Fibroblast of lung (primary cell): ENCODE data around the gene ATP6V0E2. TPM values are rescaled to one million over a fixed set of nuclear protein-coding genes. Genes with fewer than 3 reads are reported as not detected.

ENCODE experiments used
- DNase-seq, 2 donors: peaks; one replicate each; pipeline versions ENCODE4 v3.0.0 to v3.0.0-alpha.2; 2010; ENCODE audit warnings: low read depth in 2 of 2
- H2AFZ ChIP-seq: 2 replicates; pipeline ENCODE4 v1.5.1; 2012; ENCODE audit warnings: low read length, control low read depth, inconsistent platforms
- H3K27ac ChIP-seq: 2 replicates; pipeline ENCODE4 v1.5.1; 2011; ENCODE audit warnings: low read length, control low read depth; ENCODE audit not compliant: insufficient read depth
- H3K27me3 ChIP-seq: 2 replicates; pipeline ENCODE4 v1.5.1; 2011; ENCODE audit warnings: mild to moderate bottlenecking, low read length; ENCODE audit not compliant: control insufficient read depth, insufficient read depth
- H3K36me3 ChIP-seq: 2 replicates; pipeline ENCODE4 v1.5.1; 2011; ENCODE audit warnings: low read length; ENCODE audit not compliant: control insufficient read depth, insufficient read depth
- H3K4me1 ChIP-seq: 2 replicates; pipeline ENCODE4 v1.5.1; 2011; ENCODE audit warnings: low read length; ENCODE audit not compliant: control insufficient read depth, insufficient read depth; ENCODE audit errors: extremely low read depth
- H3K4me2 ChIP-seq: 2 replicates; pipeline ENCODE4 v1.5.1; 2011; ENCODE audit warnings: low read length, control low read depth; ENCODE audit not compliant: insufficient read depth; ENCODE audit errors: extremely low read depth
- H3K4me3 ChIP-seq, 4 experiments: fragments of 200-600 bp in 1 of 4; sonication (generic) in 1 of 4; replicated peaks in 1 of 4; 2 replicates each; pipeline ENCODE4 v1.5.1; 2011 to 2016; ENCODE audit warnings: low read length in 4 of 4, low read depth in 3 of 4, mild to moderate bottlenecking in 3 of 4, control low read depth in 2 of 4, inconsistent platforms in 1 of 4, mixed read lengths in 1 of 4; ENCODE audit not compliant: insufficient read depth in 1 of 4; ENCODE audit errors: control extremely low read depth in 1 of 4
- H3K79me2 ChIP-seq: 2 replicates; pipeline ENCODE4 v1.5.1; 2012; ENCODE audit warnings: mild to moderate bottlenecking, low read length, inconsistent platforms; ENCODE audit not compliant: control insufficient read depth, insufficient read depth
- H3K9ac ChIP-seq: 2 replicates; pipeline ENCODE4 v1.5.1; 2011; ENCODE audit warnings: mild to moderate bottlenecking, low read length, control low read depth; ENCODE audit not compliant: insufficient read depth
- H3K9me3 ChIP-seq: 2 replicates; pipeline ENCODE4 v1.5.1; 2012; ENCODE audit warnings: low read depth, low read length; ENCODE audit not compliant: control insufficient read depth, insufficient read depth
- H4K20me1 ChIP-seq: 2 replicates; pipeline ENCODE4 v1.5.1; 2011; ENCODE audit warnings: low read length; ENCODE audit not compliant: control insufficient read depth, insufficient read depth; ENCODE audit errors: extremely low read depth
- EZH2 ChIP-seq: IDR thresholded peaks from 2 replicates; pipeline ENCODE4 v1.5.1; 2012; ENCODE audit warnings: low read length, control low read depth, mild to moderate bottlenecking; ENCODE audit errors: missing control alignments
- polyA plus RNA-seq, 2 donors: library from polyadenylated mRNA; depleted of rRNA in 1 of 2; stranded (reverse) in 1 of 2; unstranded in 1 of 2; fragments of >200 nt; gene quantifications; 2 replicates each; pipeline ENCODE4 v1.2.1, GENCODE V29; 2011 to 2012; ENCODE audit warnings: missing spikeins in 1 of 2
- total RNA-seq: library from RNA; depleted of rRNA; stranded (reverse); fragments of >200 nt; gene quantifications from 2 replicates; pipeline ENCODE4 v1.2.1, GENCODE V29; 2014
- TF ChIP-seq, protein P1 (sequence below), 2 donors: IDR thresholded peaks in 1 of 2; conservative IDR thresholded peaks in 1 of 2; 1 replicate in 1 of 2; 2 replicates in 1 of 2; pipeline ENCODE4 v1.5.1; 2011 to 2012; ENCODE audit warnings: low read length in 2 of 2, control low read depth in 1 of 2, inconsistent platforms in 1 of 2, low read depth in 1 of 2, mild to moderate bottlenecking in 1 of 2

Gene ATP6V0E2
- total and polyA plus RNA-seq, 2 donors (not counting 1 experiment from before 2014, with no cell fraction given): 14.3 to 22.6 TPM

DNA sequence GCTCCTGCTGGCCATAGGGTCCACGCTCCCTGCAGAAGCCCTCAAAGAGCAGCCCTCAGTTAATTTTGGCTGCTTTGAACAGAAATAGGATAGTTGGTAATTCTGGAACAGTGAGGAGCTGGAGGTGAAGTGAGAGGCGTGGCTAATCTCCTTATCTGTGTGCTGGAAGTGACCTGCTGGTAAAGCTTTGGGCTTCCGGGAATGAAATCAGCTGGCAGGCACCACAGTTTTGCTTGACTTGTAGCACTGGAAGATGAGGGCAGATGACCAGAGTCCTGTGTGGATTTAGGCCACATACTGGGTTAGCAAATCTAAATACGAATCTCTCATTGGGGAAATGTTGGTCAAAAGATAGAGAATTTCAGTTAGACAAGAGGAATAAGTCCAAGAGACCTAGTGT is 10.2 kb downstream of the ATP6V0E2 start:
- H3K9ac ChIP-seq: no peak overlapping the region
- no peaks in the 10 kb centered on the region for H3K79me2 ChIP-seq
- no peak overlapping the region for H2AFZ ChIP-seq
- no peaks in the 10 kb centered on the region for H3K4me1 ChIP-seq
- DNase-seq: no peak
- no peaks in the 10 kb centered on the region for H4K20me1 ChIP-seq
- H3K9me3 ChIP-seq: no peaks in the 10 kb centered on the region
- no peak overlapping the region for H3K27ac ChIP-seq
- no peaks in the 10 kb centered on the region for H3K36me3 ChIP-seq
- no peak overlapping the region for H3K4me2 ChIP-seq
- no peaks in the 10 kb centered on the region for H3K27me3 ChIP-seq
- H3K4me3 ChIP-seq: no peak overlapping the region
- TF ChIP-seq, protein P1, sequence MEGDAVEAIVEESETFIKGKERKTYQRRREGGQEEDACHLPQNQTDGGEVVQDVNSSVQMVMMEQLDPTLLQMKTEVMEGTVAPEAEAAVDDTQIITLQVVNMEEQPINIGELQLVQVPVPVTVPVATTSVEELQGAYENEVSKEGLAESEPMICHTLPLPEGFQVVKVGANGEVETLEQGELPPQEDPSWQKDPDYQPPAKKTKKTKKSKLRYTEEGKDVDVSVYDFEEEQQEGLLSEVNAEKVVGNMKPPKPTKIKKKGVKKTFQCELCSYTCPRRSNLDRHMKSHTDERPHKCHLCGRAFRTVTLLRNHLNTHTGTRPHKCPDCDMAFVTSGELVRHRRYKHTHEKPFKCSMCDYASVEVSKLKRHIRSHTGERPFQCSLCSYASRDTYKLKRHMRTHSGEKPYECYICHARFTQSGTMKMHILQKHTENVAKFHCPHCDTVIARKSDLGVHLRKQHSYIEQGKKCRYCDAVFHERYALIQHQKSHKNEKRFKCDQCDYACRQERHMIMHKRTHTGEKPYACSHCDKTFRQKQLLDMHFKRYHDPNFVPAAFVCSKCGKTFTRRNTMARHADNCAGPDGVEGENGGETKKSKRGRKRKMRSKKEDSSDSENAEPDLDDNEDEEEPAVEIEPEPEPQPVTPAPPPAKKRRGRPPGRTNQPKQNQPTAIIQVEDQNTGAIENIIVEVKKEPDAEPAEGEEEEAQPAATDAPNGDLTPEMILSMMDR (conservative IDR thresholded peaks at IDR 0.05 in 1 of 2, IDR thresholded peaks at IDR 0.05 in 1 of 2; ENCODE audit: low read depth in 1 of 2, low read length in 2 of 2): no peak
- TF ChIP-seq EZH2: no peak

DNA sequence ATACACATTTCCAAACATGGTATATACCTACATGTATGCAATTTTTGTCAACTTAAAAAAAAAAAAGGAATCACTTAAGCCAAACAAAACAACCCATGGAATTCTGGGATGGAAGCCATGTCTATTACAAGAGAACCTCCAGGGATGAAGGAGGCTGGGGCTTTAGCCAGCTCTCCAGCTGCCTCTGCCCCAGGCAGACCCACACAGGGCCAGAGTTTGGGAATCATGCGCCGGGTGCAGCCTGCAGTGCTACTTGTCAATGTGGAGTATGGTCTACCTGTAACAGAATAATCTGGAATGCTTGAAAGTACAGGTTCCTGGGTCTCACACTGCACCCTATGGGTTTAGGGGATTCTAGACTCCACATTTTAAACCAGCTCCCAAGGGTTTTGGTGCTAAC is 10.8 kb downstream of the ATP6V0E2 start:
- TF ChIP-seq, protein P1 (conservative IDR thresholded peaks at IDR 0.05 in 1 of 2, IDR thresholded peaks at IDR 0.05 in 1 of 2; ENCODE audit: low read depth in 1 of 2, low read length in 2 of 2): no peak
- TF ChIP-seq EZH2: no peak
- Histone ChIP-seq H3K9ac (no peak overlapping the region), H4K20me1 (no peaks in the 10 kb centered on the region), H2AFZ (no peak overlapping the region), H3K4me3 (no peak overlapping the region), H3K36me3 (no peaks in the 10 kb centered on the region), H3K27ac (no peak overlapping the region), H3K4me1 (no peaks in the 10 kb centered on the region), H3K9me3 (no peaks in the 10 kb centered on the region), H3K79me2 (no peaks in the 10 kb centered on the region), H3K4me2 (no peak overlapping the region), H3K27me3 (no peaks in the 10 kb centered on the region)
- peak in 1 of 2 donors; percentile 28 for DNase-seq

DNA sequence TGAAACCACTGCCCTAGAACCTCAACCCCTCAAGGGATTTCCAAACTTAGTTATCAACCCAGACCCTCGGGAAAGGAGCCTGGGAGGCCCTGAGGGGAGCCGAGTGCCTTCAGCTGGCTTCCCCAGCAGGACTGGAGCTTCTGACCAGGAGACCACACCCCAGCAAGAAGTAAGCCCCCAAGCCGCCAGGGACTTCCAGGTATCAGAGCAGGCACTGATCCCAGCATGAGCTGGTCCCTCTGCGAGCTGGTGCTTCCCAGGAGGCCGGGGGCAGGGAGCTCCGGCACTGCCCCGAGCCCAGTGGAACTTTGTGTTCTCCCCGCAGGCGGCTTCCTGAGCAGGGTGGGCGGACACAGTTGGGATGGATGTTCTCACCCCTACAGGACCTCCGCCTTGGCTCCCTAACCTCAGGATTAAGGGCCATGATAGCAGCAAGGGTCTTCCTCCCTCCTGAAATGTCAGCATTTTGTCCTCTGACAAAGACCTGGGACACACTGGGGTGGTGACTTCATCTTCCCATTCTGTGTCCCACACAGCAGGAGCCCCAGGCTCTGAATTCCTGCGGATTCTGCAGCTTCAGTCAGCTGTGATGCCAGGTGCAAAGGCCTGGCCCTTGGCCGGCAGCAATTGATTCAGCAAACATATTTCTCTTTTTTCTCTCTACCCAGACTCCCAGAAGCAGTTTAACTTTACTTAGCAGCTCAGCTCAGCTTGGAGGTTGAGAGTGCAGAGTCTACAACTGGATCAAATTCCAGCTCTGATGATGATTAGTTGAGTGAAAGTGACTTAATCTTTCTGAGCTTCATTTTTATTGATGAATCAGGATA is 11.6 kb downstream of the ATP6V0E2 start:
- Histone ChIP-seq H3K4me2 (no peak overlapping the region), H2AFZ (no peak overlapping the region), H3K4me1 (no peaks in the 10 kb centered on the region), H3K4me3 (no peak overlapping the region), H3K36me3 (no peaks in the 10 kb centered on the region), H3K27ac (no peak overlapping the region), H3K27me3 (no peaks in the 10 kb centered on the region), H4K20me1 (no peaks in the 10 kb centered on the region), H3K9ac (no peak overlapping the region), H3K79me2 (no peaks in the 10 kb centered on the region), H3K9me3 (no peaks in the 10 kb centered on the region)
- DNase-seq: peak in 1 of 2 donors; percentile 25
- TF ChIP-seq, protein P1 (conservative IDR thresholded peaks at IDR 0.05 in 1 of 2, IDR thresholded peaks at IDR 0.05 in 1 of 2; ENCODE audit: low read depth in 1 of 2, low read length in 2 of 2): no peak
- TF ChIP-seq EZH2: no peak
